SU-DHL-6 (cell line): ENCODE data around the gene AXDND1.
"Not testable (repeated sequence)": the region's sequence is repeated elsewhere in the genome, so short reads cannot be mapped to it uniquely, and the experiment has no call there.

ENCODE experiments used
- EZH2phosphoT487 ChIP-seq: fragments of 200-600 bp; sonication (generic), shearing (Covaris generic); conservative IDR thresholded peaks from 2 replicates; pipeline ENCODE4 v1.6.1; 2018; ENCODE audit warnings: mild to moderate bottlenecking, antibody characterized with exemption, low read length, moderate library complexity, mixed read lengths
- TF ChIP-seq, protein P1 (sequence below): fragments of 200-600 bp; sonication (generic); IDR thresholded peaks from one replicate; pipeline ENCODE4 v1.5.1; 2017; ENCODE audit warnings: antibody characterized with exemption, mild to moderate bottlenecking, low read length, moderate library complexity; ENCODE audit not compliant: insufficient read depth, poor library complexity, severe bottlenecking

DNA sequence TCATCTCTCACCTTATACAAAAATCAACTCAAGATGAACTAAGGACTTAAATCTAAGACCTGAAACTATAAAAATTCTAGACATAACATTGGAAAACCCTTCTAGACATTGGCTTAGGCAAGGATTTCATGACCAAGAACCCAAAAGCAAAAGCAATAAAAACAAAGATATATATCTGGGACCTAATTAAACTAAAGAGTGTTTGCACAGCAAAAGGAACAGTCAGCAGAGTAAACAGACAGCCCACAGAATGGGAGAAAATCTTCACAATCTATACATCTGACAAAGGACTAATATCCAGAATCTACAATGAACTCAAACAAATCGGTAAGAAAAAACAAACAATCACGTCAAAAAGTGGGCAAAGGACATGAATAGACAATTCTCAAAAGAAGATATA is 33.6 kb downstream of the AXDND1 start:
- TF ChIP-seq, protein P1, sequence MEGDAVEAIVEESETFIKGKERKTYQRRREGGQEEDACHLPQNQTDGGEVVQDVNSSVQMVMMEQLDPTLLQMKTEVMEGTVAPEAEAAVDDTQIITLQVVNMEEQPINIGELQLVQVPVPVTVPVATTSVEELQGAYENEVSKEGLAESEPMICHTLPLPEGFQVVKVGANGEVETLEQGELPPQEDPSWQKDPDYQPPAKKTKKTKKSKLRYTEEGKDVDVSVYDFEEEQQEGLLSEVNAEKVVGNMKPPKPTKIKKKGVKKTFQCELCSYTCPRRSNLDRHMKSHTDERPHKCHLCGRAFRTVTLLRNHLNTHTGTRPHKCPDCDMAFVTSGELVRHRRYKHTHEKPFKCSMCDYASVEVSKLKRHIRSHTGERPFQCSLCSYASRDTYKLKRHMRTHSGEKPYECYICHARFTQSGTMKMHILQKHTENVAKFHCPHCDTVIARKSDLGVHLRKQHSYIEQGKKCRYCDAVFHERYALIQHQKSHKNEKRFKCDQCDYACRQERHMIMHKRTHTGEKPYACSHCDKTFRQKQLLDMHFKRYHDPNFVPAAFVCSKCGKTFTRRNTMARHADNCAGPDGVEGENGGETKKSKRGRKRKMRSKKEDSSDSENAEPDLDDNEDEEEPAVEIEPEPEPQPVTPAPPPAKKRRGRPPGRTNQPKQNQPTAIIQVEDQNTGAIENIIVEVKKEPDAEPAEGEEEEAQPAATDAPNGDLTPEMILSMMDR: not testable (repeated sequence)
- not testable (repeated sequence) for TF ChIP-seq EZH2phosphoT487
